MM.1S (cell line): ENCODE measurements around the gene GARNL3.

Experiments used
- DNase-seq: peaks from one replicate; pipeline ENCODE4 v3.0.0-alpha.2; 2015
- H2AFZ ChIP-seq: fragments of 300-600 bp; sonication (generic); 2 replicates; pipeline ENCODE4 v1.6.0; 2016; ENCODE audit warnings: antibody characterized with exemption, low read length
- H3F3A ChIP-seq: fragments of 300-600 bp; sonication (generic); 2 replicates; pipeline ENCODE4 v1.6.1; 2016; ENCODE audit warnings: mild to moderate bottlenecking, antibody characterized with exemption, low read length, moderate library complexity, mixed read lengths; ENCODE audit not compliant: insufficient read depth
- H3K27ac ChIP-seq: fragments of 300-600 bp; sonication (generic); 2 replicates; pipeline ENCODE4 v1.5.1; 2016; ENCODE audit warnings: mild to moderate bottlenecking, low read length
- H3K27me3 ChIP-seq: fragments of 300-600 bp; sonication (generic); replicated peaks from 2 replicates; pipeline ENCODE4 v1.6.0; 2016; ENCODE audit warnings: low read length; ENCODE audit not compliant: insufficient read depth
- H3K36me3 ChIP-seq: fragments of 300-600 bp; sonication (generic); replicated peaks from 2 replicates; pipeline ENCODE4 v1.6.1; 2016; ENCODE audit warnings: mild to moderate bottlenecking, low read length, mixed read lengths; ENCODE audit not compliant: insufficient read depth
- H3K4me1 ChIP-seq: fragments of 300-600 bp; sonication (generic); 2 replicates; pipeline ENCODE4 v1.6.1; 2016; ENCODE audit warnings: low read length, mixed read lengths
- H3K4me2 ChIP-seq: fragments of 300-600 bp; sonication (generic); 2 replicates; pipeline ENCODE4 v1.6.0; 2016; ENCODE audit warnings: low read depth, low read length
- H3K4me3 ChIP-seq: fragments of 300-600 bp; sonication (generic); 2 replicates; pipeline ENCODE4 v1.5.1; 2016; ENCODE audit warnings: low read length, mixed read lengths
- H3K79me2 ChIP-seq: fragments of 300-600 bp; sonication (generic); 2 replicates; pipeline ENCODE4 v1.6.1; 2016; ENCODE audit warnings: mixed run types, low read length, mixed read lengths
- H3K9ac ChIP-seq: fragments of 300-600 bp; sonication (generic); 2 replicates; pipeline ENCODE4 v1.6.1; 2016; ENCODE audit warnings: low read length, mixed read lengths
- H3K9me2 ChIP-seq: fragments of 300-600 bp; sonication (generic); replicated peaks from 2 replicates; pipeline ENCODE4 v1.6.1; 2016; ENCODE audit warnings: mild to moderate bottlenecking, low read length, mixed read lengths; ENCODE audit not compliant: insufficient read depth
- H3K9me3 ChIP-seq: fragments of 300-600 bp; sonication (generic); replicated peaks from 2 replicates; pipeline ENCODE4 v1.6.1; 2016; ENCODE audit warnings: mild to moderate bottlenecking, low read length, mixed read lengths; ENCODE audit not compliant: insufficient read depth
- H4K20me1 ChIP-seq: fragments of 300-600 bp; sonication (generic); 2 replicates; pipeline ENCODE4 v1.6.1; 2016; ENCODE audit warnings: mild to moderate bottlenecking, low read length, moderate library complexity, mixed read lengths; ENCODE audit not compliant: insufficient read depth
- EZH2 ChIP-seq: fragments of 300-600 bp; sonication (generic); optimal IDR thresholded peaks from 2 replicates; pipeline ENCODE3; 2017; ENCODE audit warnings: low read depth, mild to moderate bottlenecking, antibody characterized with exemption, low read length, mixed read lengths
- EZH2phosphoT487 ChIP-seq: fragments of 300-600 bp; sonication (generic); IDR thresholded peaks from 2 replicates; pipeline ENCODE4 v1.6.1; 2018; ENCODE audit warnings: antibody characterized with exemption, low read length
- TF ChIP-seq, protein P1 (sequence below): fragments of 300-600 bp; sonication (generic); IDR thresholded peaks from 2 replicates; pipeline ENCODE4 v1.5.1; 2016; ENCODE audit warnings: antibody characterized with exemption, low read length, mixed read lengths

The GARNL3 gene

GRCh38 chr9:127361561-127361960 is 97.0 kb downstream of the GARNL3 start:
- Histone ChIP-seq H2AFZ (no peak overlapping the region), H3K79me2 (no peaks in the 10 kb centered on the region), H3K9ac (no peak overlapping the region), H3K36me3 (no peaks in the 10 kb centered on the region), H3K4me3 (no peak overlapping the region), H3K4me2 (no peak overlapping the region), H3K9me3 (no peaks in the 10 kb centered on the region), H3K9me2 (no peaks in the 10 kb centered on the region), H4K20me1 (no peaks in the 10 kb centered on the region), H3F3A (no peaks in the 10 kb centered on the region), H3K27ac (no peak overlapping the region), H3K27me3 (no peaks in the 10 kb centered on the region), H3K4me1 (no peaks in the 10 kb centered on the region)
- TF ChIP-seq, protein P1, sequence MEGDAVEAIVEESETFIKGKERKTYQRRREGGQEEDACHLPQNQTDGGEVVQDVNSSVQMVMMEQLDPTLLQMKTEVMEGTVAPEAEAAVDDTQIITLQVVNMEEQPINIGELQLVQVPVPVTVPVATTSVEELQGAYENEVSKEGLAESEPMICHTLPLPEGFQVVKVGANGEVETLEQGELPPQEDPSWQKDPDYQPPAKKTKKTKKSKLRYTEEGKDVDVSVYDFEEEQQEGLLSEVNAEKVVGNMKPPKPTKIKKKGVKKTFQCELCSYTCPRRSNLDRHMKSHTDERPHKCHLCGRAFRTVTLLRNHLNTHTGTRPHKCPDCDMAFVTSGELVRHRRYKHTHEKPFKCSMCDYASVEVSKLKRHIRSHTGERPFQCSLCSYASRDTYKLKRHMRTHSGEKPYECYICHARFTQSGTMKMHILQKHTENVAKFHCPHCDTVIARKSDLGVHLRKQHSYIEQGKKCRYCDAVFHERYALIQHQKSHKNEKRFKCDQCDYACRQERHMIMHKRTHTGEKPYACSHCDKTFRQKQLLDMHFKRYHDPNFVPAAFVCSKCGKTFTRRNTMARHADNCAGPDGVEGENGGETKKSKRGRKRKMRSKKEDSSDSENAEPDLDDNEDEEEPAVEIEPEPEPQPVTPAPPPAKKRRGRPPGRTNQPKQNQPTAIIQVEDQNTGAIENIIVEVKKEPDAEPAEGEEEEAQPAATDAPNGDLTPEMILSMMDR: no peak
- TF ChIP-seq EZH2phosphoT487 (no peak), EZH2 (no peak)
- no peak for DNase-seq

GRCh38 chr9:127362829-127363228 is 98.3 kb downstream of the GARNL3 start:
- Histone ChIP-seq H3K79me2 (no peaks in the 10 kb centered on the region), H3K4me1 (no peaks in the 10 kb centered on the region), H3K4me3 (no peak overlapping the region)

DNA sequence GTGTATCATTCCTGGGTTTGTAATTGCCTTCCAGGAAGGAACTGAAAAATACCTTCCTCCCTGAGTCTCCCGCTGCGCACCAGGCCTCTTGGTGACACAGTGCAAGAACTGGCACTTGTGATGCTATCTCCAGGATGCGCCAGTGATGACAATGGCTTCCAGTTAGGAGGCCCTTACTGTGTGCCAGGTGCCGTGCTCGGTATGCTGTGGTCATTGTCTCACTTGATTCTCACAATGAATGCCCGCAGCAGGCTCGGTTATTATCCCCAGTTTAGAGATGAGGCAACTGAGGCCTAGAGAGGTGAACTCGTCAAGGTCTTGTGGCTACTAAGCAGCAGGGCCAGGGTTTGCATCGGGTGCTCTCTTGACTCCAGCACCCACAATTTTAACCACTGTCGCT is 100.9 kb downstream of the GARNL3 start:
- Histone ChIP-seq H3K79me2 (no peaks in the 10 kb centered on the region), H3K27ac (no peak overlapping the region), H3K27me3 (no peaks in the 10 kb centered on the region), H3F3A (no peaks in the 10 kb centered on the region), H2AFZ (no peak overlapping the region), H3K9me2 (no peaks in the 10 kb centered on the region), H3K4me1 (no peaks in the 10 kb centered on the region), H3K4me2 (no peak overlapping the region), H4K20me1 (no peaks in the 10 kb centered on the region), H3K9ac (no peak overlapping the region), H3K4me3 (no peak overlapping the region), H3K9me3 (no peaks in the 10 kb centered on the region), H3K36me3 (no peaks in the 10 kb centered on the region)
- no peak for DNase-seq
- TF ChIP-seq, protein P1: no peak
- no peak for TF ChIP-seq EZH2phosphoT487
- no peak for TF ChIP-seq EZH2

More at GRCh38 chr9:127362829-127363228, 98.3 kb downstream of the GARNL3 start:
- DNase-seq: no peak
- Histone ChIP-seq H3K36me3 (no peaks in the 10 kb centered on the region), H2AFZ (no peak overlapping the region), H3K9me3 (no peaks in the 10 kb centered on the region), H3F3A (no peaks in the 10 kb centered on the region), H3K9ac (no peak overlapping the region), H4K20me1 (no peaks in the 10 kb centered on the region), H3K27ac (no peak overlapping the region), H3K9me2 (no peaks in the 10 kb centered on the region), H3K27me3 (no peaks in the 10 kb centered on the region), H3K4me2 (no peak overlapping the region)
- TF ChIP-seq EZH2phosphoT487: no peak
- TF ChIP-seq, protein P1: no peak
